ENCODE results near the gene IFI6. TPM values are rescaled to one million over a fixed set of nuclear protein-coding genes. Genes with fewer than 3 reads are reported as not detected.

IFI6 gene
- total and polyA plus RNA-seq, 2 of the 8 experiments (the other 6 are each of a cell fraction or from before 2014, with no cell fraction given) = 6.1 to 13.2 TPM

- FAIRE-seq (no peak), DNase-seq (ENCODE audit: low read depth in 1 of 2, low spot score in 2 of 2) (no peak)
- Histone ChIP-seq H3K23ac (ENCODE audit: insufficient read length) (no peak overlapping the region), H4K8ac (ENCODE audit: extremely low read depth, insufficient read depth, low read length) (no peak overlapping the region), H2AFZ (ENCODE audit: low read length) (no peak overlapping the region), H3K27me3 (replicated peaks in 1 of 4; ENCODE audit: control insufficient read depth in 3 of 4, extremely low read depth in 1 of 4, insufficient read depth in 3 of 4, low read length in 3 of 4) (no peaks in the 10 kb centered on the region), H3K79me1 (ENCODE audit: low read depth, low read length) (no peaks in the 10 kb centered on the region), H3K23me2 (ENCODE audit: low read depth, low read length) (no peaks in the 10 kb centered on the region), H3K56ac (replicated peaks; ENCODE audit: insufficient read length, low read depth, low read length) (no peak overlapping the region), H2BK15ac (ENCODE audit: low read length) (peak overlapping the region; percentile 50), H2BK120ac (replicated peaks; ENCODE audit: low read depth, low read length) (no peak overlapping the region), H3K14ac (ENCODE audit: insufficient read length) (no peak overlapping the region), H3K4me1 (replicated peaks in 1 of 4; ENCODE audit: control insufficient read depth in 3 of 4, insufficient read depth in 4 of 4, low read length in 3 of 4) (peaks cover 7 to 10% (median 10%) of the 10 kb centered on the region in 4 experiments), H3K36me3 (ENCODE audit: control insufficient read depth in 2 of 4, insufficient read depth in 4 of 4, low read length in 3 of 4) (no peaks in the 10 kb centered on the region), H3K4ac (replicated peaks; ENCODE audit: insufficient read length, low read depth, low read length) (no peak overlapping the region), H3K4me2 (ENCODE audit: insufficient read depth in 1 of 2, low read depth in 2 of 2, low read length in 2 of 2) (no peak overlapping the region), H2BK20ac (ENCODE audit: low read length) (peak overlapping the region; percentile 89), H2AK5ac (ENCODE audit: low read depth, low read length) (no peak overlapping the region), H3K79me2 (ENCODE audit: control insufficient read depth in 1 of 2, insufficient read depth in 2 of 2, low read length in 2 of 2) (no peaks in the 10 kb centered on the region), H3K9ac (replicated peaks in 1 of 4; ENCODE audit: extremely low read depth in 1 of 4, low read depth in 3 of 4, low read length in 3 of 4) (no peak overlapping the region), H2BK12ac (ENCODE audit: low read depth, low read length) (peak overlapping the region; percentile 68; the same call in 1 of the 2 replicates), H3K9me3 (ENCODE audit: insufficient read depth in 2 of 2, low read depth in 1 of 2, low read length in 1 of 2) (no peaks in the 10 kb centered on the region), H3K18ac (ENCODE audit: extremely low read depth, low read length) (no peak overlapping the region), H4K91ac (replicated peaks; ENCODE audit: insufficient read length, low read length) (no peak overlapping the region), H3K4me3 (ENCODE audit: extremely low read depth in 1 of 4, insufficient read depth in 2 of 4, low read depth in 3 of 4, low read length in 4 of 4) (no peak overlapping the region), H4K20me1 (replicated peaks in 1 of 2; ENCODE audit: control insufficient read depth in 1 of 2, insufficient read depth in 2 of 2, low read length in 2 of 2) (no peaks in the 10 kb centered on the region), H3K27ac (ENCODE audit: low read depth, low read length) (no peak overlapping the region), H2BK5ac (ENCODE audit: low read depth, low read length) (no peak overlapping the region), H4K5ac (ENCODE audit: insufficient read length, low read depth, low read length) (no peak overlapping the region)
- ChIA-PET POLR2A (ENCODE audit: partially characterized antibody) (interaction anchor here (0.7 kb wide), 1 partner anchor 221 kb away, joined by 3 read pairs; no protein-coding TSS in a partner anchor), CTCF (ENCODE audit: partially characterized antibody) (interaction anchor here (0.6 to 6.2 kb wide), 19 partner anchors 10 to 316 kb away, joined by 3 to 47 read pairs (median 3); partner anchors contain the start of gene IFI6)
- 78% methylated on average over 1 of the region's 1 CpG; no CpG with 5 or more reads in 1 of the 2 experiments for WGBS, 2 experiments (ENCODE audit: extremely low coverage in 1 of 2, insufficient coverage in 1 of 2, insufficient read length in 1 of 2, insufficient replicate concordance in 2 of 2, low coverage in 1 of 2, low lambda C conversion rate in 2 of 2, missing lambda C conversion rate in 1 of 2)
- no peak for TF ChIP-seq SP2 (IDR thresholded peaks at IDR 0.05; ENCODE audit: low read length)
- TF ChIP-seq POLR2A (IDR thresholded peaks at IDR 0.05; ENCODE audit: control extremely low read depth in 1 of 2, low read depth in 2 of 2, low read length in 2 of 2) = no peak
- TF ChIP-seq E2F6 (IDR thresholded peaks at IDR 0.05) = no peak
- TF ChIP-seq RBBP5 (IDR thresholded peaks at IDR 0.05; ENCODE audit: borderline replicate concordance, low read depth, low read length) = no peak
- no peak for TF ChIP-seq BRCA1 (IDR thresholded peaks at IDR 0.05; ENCODE audit: low read depth, low read length)
- TF ChIP-seq POU5F1 (IDR thresholded peaks at IDR 0.05; ENCODE audit: low read depth, low read length) = no peak
- no peak for TF ChIP-seq RFX5 (IDR thresholded peaks at IDR 0.05; ENCODE audit: borderline replicate concordance, low read depth, low read length)
- no peak for TF ChIP-seq KDM1A (IDR thresholded peaks at IDR 0.05; ENCODE audit: borderline replicate concordance, low read length)
- no peak for TF ChIP-seq MAX (IDR thresholded peaks at IDR 0.05)
- no peak for TF ChIP-seq ATF2 (IDR thresholded peaks at IDR 0.05; ENCODE audit: low read length)
- TF ChIP-seq MAFK (IDR thresholded peaks at IDR 0.05; ENCODE audit: low read depth, low read length) = no peak
- TF ChIP-seq BACH1 (IDR thresholded peaks at IDR 0.05; ENCODE audit: low read length) = no peak
- TF ChIP-seq CEBPB (IDR thresholded peaks at IDR 0.05; ENCODE audit: low read depth, low read length) = no peak
Measured at GRCh38 chr1:27650171-27650538, 21.8 kb downstream of the IFI6 start.

All from H1 (cell line).